HEK293 (cell line): ENCODE data around the gene PRKACB.

Source experiments
- CTCF ChIP-seq: fragments of 450-650 bp; formaldehyde crosslinking; IDR thresholded peaks from 2 replicates; pipeline ENCODE4 v1.5.1; 2016; ENCODE audit warnings: missing biosample characterization, missing genetic modification characterization
- PRDM10 ChIP-seq: fragments of 450-650 bp; formaldehyde crosslinking; IDR thresholded peaks from 2 replicates; pipeline ENCODE4 v1.5.1; 2016; ENCODE audit warnings: missing biosample characterization, missing genetic modification characterization
- SP3 ChIP-seq: fragments of 450-650 bp; formaldehyde crosslinking; IDR thresholded peaks from 2 replicates; pipeline ENCODE4 v1.5.1; 2016; ENCODE audit warnings: missing biosample characterization, missing genetic modification characterization
- ZBTB10 ChIP-seq: fragments of 450-650 bp; formaldehyde crosslinking; IDR thresholded peaks from 2 replicates; pipeline ENCODE4 v1.5.1; 2016; ENCODE audit warnings: missing biosample characterization, missing genetic modification characterization
- ZNF121 ChIP-seq: fragments of 450-650 bp; formaldehyde crosslinking; IDR thresholded peaks from 2 replicates; pipeline ENCODE4 v1.5.1; 2016; ENCODE audit warnings: missing biosample characterization, missing genetic modification characterization
- ZNF639 ChIP-seq: fragments of 450-650 bp; formaldehyde crosslinking; IDR thresholded peaks from 2 replicates; pipeline ENCODE4 v1.5.1; 2016; ENCODE audit warnings: missing biosample characterization, missing genetic modification characterization
- ZNF664 ChIP-seq: fragments of 450-650 bp; formaldehyde crosslinking; IDR thresholded peaks from 2 replicates; pipeline ENCODE4 v1.5.1; 2016; ENCODE audit warnings: missing biosample characterization, missing genetic modification characterization
- ZNF768 ChIP-seq: fragments of 450-650 bp; formaldehyde crosslinking; IDR thresholded peaks from 2 replicates; pipeline ENCODE4 v1.5.1; 2018; ENCODE audit warnings: missing biosample characterization, mild to moderate bottlenecking, missing genetic modification characterization

- no peak for TF ChIP-seq ZNF768 (tag by site-specific recombination)
- no peak for TF ChIP-seq ZNF664 (tag by site-specific recombination)
- TF ChIP-seq PRDM10: no peak
- TF ChIP-seq ZBTB10 (tag by site-specific recombination): no peak
- no peak for TF ChIP-seq SP3 (tag by site-specific recombination)
- TF ChIP-seq ZNF639 (tag by site-specific recombination): no peak
- no peak for TF ChIP-seq ZNF121 (tag by site-specific recombination)
- TF ChIP-seq CTCF (tag by site-specific recombination): no peak
Observed at GRCh38 chr1:84206375-84206774, 62.3 kb downstream of the PRKACB start.
